Liver (tissue), 3 donors: Measurements from ENCODE around the gene UCK2.

ENCODE experiments used
- ATF3 ChIP-seq: IDR thresholded peaks from 2 replicates; pipeline ENCODE4 v1.6.1; 2016; ENCODE audit warnings: antibody characterized with exemption
- CTCF ChIP-seq: fragments of 150-350 bp; IDR thresholded peaks from 2 replicates; pipeline ENCODE4 v1.5.1; 2017; ENCODE audit warnings: improper control_type of control experiment, low read depth, low read length; ENCODE audit not compliant: missing input control
- FOXA1 ChIP-seq: IDR thresholded peaks from 2 replicates; pipeline ENCODE4 v1.6.1; 2016; ENCODE audit warnings: antibody characterized with exemption
- HNF4G ChIP-seq: IDR thresholded peaks from 2 replicates; pipeline ENCODE4 v1.6.1; 2016; ENCODE audit warnings: antibody characterized with exemption
- JUND ChIP-seq, 2 donors: IDR thresholded peaks; 2 replicates each; pipeline ENCODE4 v1.6.1; 2016; ENCODE audit warnings: antibody characterized with exemption in 2 of 2
- MAX ChIP-seq: IDR thresholded peaks from 2 replicates; pipeline ENCODE4 v1.6.1; 2016; ENCODE audit warnings: antibody characterized with exemption
- RAD21 ChIP-seq, 2 donors: IDR thresholded peaks; 2 replicates each; pipeline ENCODE4 v1.6.1; 2016; ENCODE audit warnings: antibody characterized with exemption in 2 of 2, mild to moderate bottlenecking in 2 of 2
- REST ChIP-seq: IDR thresholded peaks from 2 replicates; pipeline ENCODE4 v1.6.1; 2016; ENCODE audit warnings: antibody characterized with exemption, mild to moderate bottlenecking
- RXRA ChIP-seq, 2 donors: IDR thresholded peaks; 2 replicates each; pipeline ENCODE4 v1.6.1; 2017 to 2018; ENCODE audit warnings: antibody characterized with exemption in 2 of 2, mild to moderate bottlenecking in 1 of 2
- TAF1 ChIP-seq: conservative IDR thresholded peaks from 2 replicates; pipeline ENCODE4 v1.6.1; 2016; ENCODE audit warnings: antibody characterized with exemption, mild to moderate bottlenecking
- YY1 ChIP-seq: IDR thresholded peaks from 2 replicates; pipeline ENCODE4 v1.6.1; 2016; ENCODE audit warnings: antibody characterized with exemption, mild to moderate bottlenecking
- donor health status: healthy.
- donor health status: healthy.

GRCh38 chr1:165862448-165862847, 35.0 kb downstream of the UCK2 start:
- TF ChIP-seq REST (no peak), CTCF (no peak), MAX (no peak), HNF4G (no peak), RAD21 (IDR thresholded peaks at IDR 0.05) (no peak), RXRA (IDR thresholded peaks at IDR 0.05) (no peak), JUND (IDR thresholded peaks at IDR 0.05) (no peak), TAF1 (no peak), YY1 (no peak), ATF3 (no peak), FOXA1 (no peak)
